WTC11 (cell line): ENCODE data around the gene BCAP29. TPM values are rescaled to one million over a fixed set of nuclear protein-coding genes. Genes with fewer than 3 reads are reported as not detected.

Experiments used
- ATAC-seq: fragments of 200-7000 bp; cut with Tn5 transposase; 2 replicates; pipeline ENCODE4 v1.10.0; 2021; ENCODE audit warnings: mild to moderate bottlenecking, moderate library complexity
- CTCF ChIA-PET: fragments of 300-600 bp; sonication (Branson Sonifier 250); formaldehyde crosslinking; loops from one replicate; lab custom pipeline; 2021; ENCODE audit warnings: antibody characterized with exemption; lab: Charles Lee
- POLR2A ChIA-PET: fragments of 350-600 bp; sonication (Branson Sonifier 250); formaldehyde crosslinking; loops from one replicate; lab custom pipeline; 2021; ENCODE audit warnings: antibody characterized with exemption; lab: Charles Lee
- DNase-seq: peaks from one replicate; pipeline ENCODE4 v3.0.0; 2021; ENCODE audit warnings: low spot score
- H3K27ac Mint-ChIP-seq: 2 replicates; pipeline ENCODE4 v1.8.0; 2021; ENCODE audit warnings: mixed read lengths
- H3K27me3 Mint-ChIP-seq: 2 replicates; pipeline ENCODE4 v1.8.0; 2021; ENCODE audit warnings: low read depth, mild to moderate bottlenecking, moderate library complexity, mixed read lengths
- H3K36me3 Mint-ChIP-seq: 2 replicates; pipeline ENCODE4 v1.8.0; 2021; ENCODE audit warnings: mixed read lengths
- H3K4me1 Mint-ChIP-seq: 2 replicates; pipeline ENCODE4 v1.8.0; 2022; ENCODE audit warnings: mixed read lengths
- H3K4me3 Mint-ChIP-seq: 2 replicates; pipeline ENCODE4 v1.8.0; 2021; ENCODE audit warnings: mild to moderate bottlenecking, moderate library complexity, mixed read lengths
- H3K9me3 Mint-ChIP-seq: 2 replicates; pipeline ENCODE4 v1.8.0; 2021; ENCODE audit warnings: mixed read lengths
- FOXK1 ChIP-seq: sonication (generic); formaldehyde crosslinking; IDR thresholded peaks from 2 replicates; pipeline ENCODE4 v1.8.0; 2022; ENCODE audit warnings: mild to moderate bottlenecking, moderate library complexity, missing genetic modification reagents
- JUN ChIP-seq: sonication (generic); formaldehyde crosslinking; IDR thresholded peaks from 2 replicates; pipeline ENCODE4 v1.8.0; 2023; ENCODE audit warnings: mild to moderate bottlenecking, missing genetic modification reagents
- KAT7 ChIP-seq: sonication (generic); formaldehyde crosslinking; IDR thresholded peaks from 2 replicates; pipeline ENCODE4 v1.8.1; 2023; ENCODE audit warnings: missing genetic modification reagents, mild to moderate bottlenecking, borderline replicate concordance
- MYBL2 ChIP-seq: sonication (generic); formaldehyde crosslinking; IDR thresholded peaks from 2 replicates; pipeline ENCODE4 v1.8.1; 2023; ENCODE audit warnings: mild to moderate bottlenecking, moderate library complexity, missing genetic modification reagents
- NR2C2 ChIP-seq: sonication (generic); formaldehyde crosslinking; IDR thresholded peaks from 2 replicates; pipeline ENCODE4 v1.8.0; 2022; ENCODE audit warnings: mild to moderate bottlenecking, missing genetic modification reagents
- PRRX2 ChIP-seq: fragments of 250-450 bp; sonication (Bioruptor Pico); IDR thresholded peaks from 2 replicates; pipeline ENCODE4 v1.8.0; 2021; ENCODE audit warnings: mild to moderate bottlenecking
- RORB ChIP-seq: fragments of 250-450 bp; sonication (Bioruptor Pico); IDR thresholded peaks from 2 replicates; pipeline ENCODE4 v1.9.0; 2021; ENCODE audit warnings: mild to moderate bottlenecking
- SMAD4 ChIP-seq: sonication (generic); formaldehyde crosslinking; IDR thresholded peaks from 2 replicates; pipeline ENCODE4 v1.8.0; 2022; ENCODE audit warnings: mild to moderate bottlenecking, missing genetic modification reagents
- SOX15 ChIP-seq: fragments of 250-450 bp; sonication (Bioruptor Pico); IDR thresholded peaks from 2 replicates; pipeline ENCODE4 v1.9.0; 2021; ENCODE audit warnings: mild to moderate bottlenecking
- TEAD1 ChIP-seq: sonication (generic); formaldehyde crosslinking; IDR thresholded peaks from 2 replicates; pipeline ENCODE4 v1.8.0; 2022; ENCODE audit warnings: mild to moderate bottlenecking, missing genetic modification reagents
- ZNF138 ChIP-seq: sonication (generic); formaldehyde crosslinking; conservative IDR thresholded peaks from 2 replicates; pipeline ENCODE4 v1.8.1; 2022; ENCODE audit warnings: mild to moderate bottlenecking, moderate library complexity, missing genetic modification reagents
- ZNF423 ChIP-seq: fragments of 250-450 bp; sonication (Bioruptor Pico); IDR thresholded peaks from 2 replicates; pipeline ENCODE4 v2.1.2; 2022; ENCODE audit warnings: mild to moderate bottlenecking, moderate library complexity
- ZNF671 ChIP-seq: fragments of 250-450 bp; sonication (Bioruptor Pico); IDR thresholded peaks from 2 replicates; pipeline ENCODE4 v1.8.0; 2021; ENCODE audit warnings: mild to moderate bottlenecking
- total RNA-seq: library from RNA; stranded (reverse); gene quantifications from 3 replicates; pipeline ENCODE4 v1.2.3, GENCODE V29; 2021
- TF ChIP-seq, protein P1 (sequence below): sonication (generic); formaldehyde crosslinking; IDR thresholded peaks from 2 replicates; pipeline ENCODE4 v1.8.1; 2022; ENCODE audit warnings: low read depth, mild to moderate bottlenecking, moderate library complexity, missing genetic modification reagents, borderline replicate concordance
- TF ChIP-seq, protein P2 (sequence below): sonication (generic); formaldehyde crosslinking; IDR thresholded peaks from 2 replicates; pipeline ENCODE4 v1.8.0; 2023; ENCODE audit warnings: missing genetic modification reagents
- TF ChIP-seq, protein P3 (sequence below): sonication (generic); formaldehyde crosslinking; IDR thresholded peaks from 2 replicates; pipeline ENCODE4 v1.8.1; 2023; ENCODE audit warnings: mild to moderate bottlenecking, missing genetic modification reagents
- TF ChIP-seq, protein P4 (sequence below): sonication (generic); formaldehyde crosslinking; IDR thresholded peaks from 2 replicates; pipeline ENCODE4 v1.8.0; 2022; ENCODE audit warnings: mild to moderate bottlenecking, missing genetic modification reagents
- TF ChIP-seq, protein P5 (sequence below): fragments of 250-450 bp; sonication (Bioruptor Pico); conservative IDR thresholded peaks from 2 replicates; pipeline ENCODE4 v1.9.0; 2021; ENCODE audit warnings: mild to moderate bottlenecking
- TF ChIP-seq, protein P6 (sequence below): sonication (generic); formaldehyde crosslinking; IDR thresholded peaks from 2 replicates; pipeline ENCODE4 v1.8.1; 2023; ENCODE audit warnings: mild to moderate bottlenecking, missing genetic modification reagents, borderline replicate concordance
- TF ChIP-seq, protein P7 (sequence below): fragments of 250-450 bp; sonication (Bioruptor Pico); IDR thresholded peaks from 2 replicates; pipeline ENCODE4 v1.8.0; 2021; ENCODE audit warnings: mild to moderate bottlenecking
- TF ChIP-seq, protein P8 (sequence below): sonication (generic); formaldehyde crosslinking; IDR thresholded peaks from 2 replicates; pipeline ENCODE4 v1.8.1; 2023; ENCODE audit warnings: mild to moderate bottlenecking, missing genetic modification reagents, moderate library complexity
- TF ChIP-seq, protein P9 (sequence below): sonication (generic); formaldehyde crosslinking; IDR thresholded peaks from 2 replicates; pipeline ENCODE4 v1.8.0; 2022; ENCODE audit warnings: mild to moderate bottlenecking, missing genetic modification reagents

Gene BCAP29
- total RNA-seq, 1 experiment from 2014 or later: 14.5 TPM

DNA sequence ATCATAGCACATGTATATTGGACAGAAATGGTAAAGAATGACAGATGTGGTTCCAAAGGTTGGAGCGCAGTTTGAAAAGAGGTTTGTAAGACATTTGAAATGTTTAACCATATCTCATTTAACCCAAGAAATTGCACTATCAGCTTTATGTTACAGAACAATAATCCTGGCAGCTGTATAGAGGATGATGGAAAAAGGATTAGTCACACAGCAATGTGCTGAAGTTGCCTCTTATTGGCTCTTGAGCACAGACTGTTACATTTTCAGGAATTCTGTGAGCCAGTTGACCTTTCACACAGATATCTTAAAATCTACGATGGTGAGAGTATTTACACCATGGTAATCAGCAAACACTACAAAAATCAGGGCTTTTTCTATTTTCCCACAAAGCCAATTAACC lies 20.2 kb upstream of the BCAP29 start (continued):
- TF ChIP-seq, protein P1, sequence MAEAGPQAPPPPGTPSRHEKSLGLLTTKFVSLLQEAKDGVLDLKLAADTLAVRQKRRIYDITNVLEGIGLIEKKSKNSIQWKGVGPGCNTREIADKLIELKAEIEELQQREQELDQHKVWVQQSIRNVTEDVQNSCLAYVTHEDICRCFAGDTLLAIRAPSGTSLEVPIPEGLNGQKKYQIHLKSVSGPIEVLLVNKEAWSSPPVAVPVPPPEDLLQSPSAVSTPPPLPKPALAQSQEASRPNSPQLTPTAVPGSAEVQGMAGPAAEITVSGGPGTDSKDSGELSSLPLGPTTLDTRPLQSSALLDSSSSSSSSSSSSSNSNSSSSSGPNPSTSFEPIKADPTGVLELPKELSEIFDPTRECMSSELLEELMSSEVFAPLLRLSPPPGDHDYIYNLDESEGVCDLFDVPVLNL (CRISPR knock-in tag): no peak
- TF ChIP-seq, protein P2, sequence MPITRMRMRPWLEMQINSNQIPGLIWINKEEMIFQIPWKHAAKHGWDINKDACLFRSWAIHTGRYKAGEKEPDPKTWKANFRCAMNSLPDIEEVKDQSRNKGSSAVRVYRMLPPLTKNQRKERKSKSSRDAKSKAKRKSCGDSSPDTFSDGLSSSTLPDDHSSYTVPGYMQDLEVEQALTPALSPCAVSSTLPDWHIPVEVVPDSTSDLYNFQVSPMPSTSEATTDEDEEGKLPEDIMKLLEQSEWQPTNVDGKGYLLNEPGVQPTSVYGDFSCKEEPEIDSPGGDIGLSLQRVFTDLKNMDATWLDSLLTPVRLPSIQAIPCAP (CRISPR knock-in tag): no peak
- TF ChIP-seq NR2C2 (CRISPR knock-in tag): no peak
- no peak for TF ChIP-seq RORB (CRISPR knock-in tag)
- TF ChIP-seq, protein P3, sequence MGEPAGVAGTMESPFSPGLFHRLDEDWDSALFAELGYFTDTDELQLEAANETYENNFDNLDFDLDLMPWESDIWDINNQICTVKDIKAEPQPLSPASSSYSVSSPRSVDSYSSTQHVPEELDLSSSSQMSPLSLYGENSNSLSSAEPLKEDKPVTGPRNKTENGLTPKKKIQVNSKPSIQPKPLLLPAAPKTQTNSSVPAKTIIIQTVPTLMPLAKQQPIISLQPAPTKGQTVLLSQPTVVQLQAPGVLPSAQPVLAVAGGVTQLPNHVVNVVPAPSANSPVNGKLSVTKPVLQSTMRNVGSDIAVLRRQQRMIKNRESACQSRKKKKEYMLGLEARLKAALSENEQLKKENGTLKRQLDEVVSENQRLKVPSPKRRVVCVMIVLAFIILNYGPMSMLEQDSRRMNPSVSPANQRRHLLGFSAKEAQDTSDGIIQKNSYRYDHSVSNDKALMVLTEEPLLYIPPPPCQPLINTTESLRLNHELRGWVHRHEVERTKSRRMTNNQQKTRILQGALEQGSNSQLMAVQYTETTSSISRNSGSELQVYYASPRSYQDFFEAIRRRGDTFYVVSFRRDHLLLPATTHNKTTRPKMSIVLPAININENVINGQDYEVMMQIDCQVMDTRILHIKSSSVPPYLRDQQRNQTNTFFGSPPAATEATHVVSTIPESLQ (CRISPR knock-in tag): no peak
- no peak for TF ChIP-seq PRRX2

DNA sequence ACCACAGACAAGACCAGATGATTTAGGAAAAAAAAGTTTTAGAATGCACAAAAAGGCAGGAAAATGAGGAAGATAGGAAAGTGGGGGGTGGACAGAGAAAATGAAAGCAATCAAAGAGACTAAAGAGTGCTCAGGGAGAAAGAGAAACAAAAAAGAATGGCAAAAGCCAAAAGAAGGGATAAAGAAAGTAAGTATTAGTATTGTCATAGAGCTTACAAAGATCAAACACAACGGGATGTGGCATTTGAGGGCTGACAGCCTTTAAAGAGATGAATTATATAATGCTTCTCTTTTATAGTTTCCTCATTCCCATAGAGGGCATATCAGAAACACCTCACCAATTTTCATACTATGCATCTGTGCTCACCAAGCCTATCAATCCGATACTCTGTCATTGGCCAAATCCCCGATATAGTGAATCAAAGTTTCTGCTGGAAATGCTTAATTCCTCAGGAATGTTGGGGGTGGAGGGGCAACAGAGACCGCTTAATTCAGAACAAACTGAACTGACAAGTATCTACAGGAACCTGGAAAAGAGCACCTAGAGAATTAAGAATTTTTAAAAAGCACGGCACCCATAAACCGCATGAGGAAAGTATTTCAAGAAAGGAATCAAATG lies 19.0 kb upstream of the BCAP29 start:
- POLR2A ChIA-PET: no interaction called here
- peak overlapping the region; percentile 34; the same call in 1 of the 2 replicates for H3K4me3 Mint-ChIP-seq
- ATAC-seq (no peak), DNase-seq (no peak)
- H3K9me3 Mint-ChIP-seq: no peaks in the 10 kb centered on the region
- peaks cover 6% of the 10 kb centered on the region for H3K36me3 Mint-ChIP-seq
- peaks cover 22% of the 10 kb centered on the region for H3K4me1 Mint-ChIP-seq
- H3K27ac Mint-ChIP-seq: no peak overlapping the region
- no peaks in the 10 kb centered on the region for H3K27me3 Mint-ChIP-seq
- CTCF ChIA-PET: no interaction called here
- TF ChIP-seq, protein P4, sequence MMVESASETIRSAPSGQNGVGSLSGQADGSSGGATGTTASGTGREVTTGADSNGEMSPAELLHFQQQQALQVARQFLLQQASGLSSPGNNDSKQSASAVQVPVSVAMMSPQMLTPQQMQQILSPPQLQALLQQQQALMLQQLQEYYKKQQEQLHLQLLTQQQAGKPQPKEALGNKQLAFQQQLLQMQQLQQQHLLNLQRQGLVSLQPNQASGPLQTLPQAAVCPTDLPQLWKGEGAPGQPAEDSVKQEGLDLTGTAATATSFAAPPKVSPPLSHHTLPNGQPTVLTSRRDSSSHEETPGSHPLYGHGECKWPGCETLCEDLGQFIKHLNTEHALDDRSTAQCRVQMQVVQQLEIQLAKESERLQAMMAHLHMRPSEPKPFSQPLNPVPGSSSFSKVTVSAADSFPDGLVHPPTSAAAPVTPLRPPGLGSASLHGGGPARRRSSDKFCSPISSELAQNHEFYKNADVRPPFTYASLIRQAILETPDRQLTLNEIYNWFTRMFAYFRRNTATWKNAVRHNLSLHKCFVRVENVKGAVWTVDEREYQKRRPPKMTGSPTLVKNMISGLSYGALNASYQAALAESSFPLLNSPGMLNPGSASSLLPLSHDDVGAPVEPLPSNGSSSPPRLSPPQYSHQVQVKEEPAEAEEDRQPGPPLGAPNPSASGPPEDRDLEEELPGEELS: no peak
- TF ChIP-seq, protein P5, sequence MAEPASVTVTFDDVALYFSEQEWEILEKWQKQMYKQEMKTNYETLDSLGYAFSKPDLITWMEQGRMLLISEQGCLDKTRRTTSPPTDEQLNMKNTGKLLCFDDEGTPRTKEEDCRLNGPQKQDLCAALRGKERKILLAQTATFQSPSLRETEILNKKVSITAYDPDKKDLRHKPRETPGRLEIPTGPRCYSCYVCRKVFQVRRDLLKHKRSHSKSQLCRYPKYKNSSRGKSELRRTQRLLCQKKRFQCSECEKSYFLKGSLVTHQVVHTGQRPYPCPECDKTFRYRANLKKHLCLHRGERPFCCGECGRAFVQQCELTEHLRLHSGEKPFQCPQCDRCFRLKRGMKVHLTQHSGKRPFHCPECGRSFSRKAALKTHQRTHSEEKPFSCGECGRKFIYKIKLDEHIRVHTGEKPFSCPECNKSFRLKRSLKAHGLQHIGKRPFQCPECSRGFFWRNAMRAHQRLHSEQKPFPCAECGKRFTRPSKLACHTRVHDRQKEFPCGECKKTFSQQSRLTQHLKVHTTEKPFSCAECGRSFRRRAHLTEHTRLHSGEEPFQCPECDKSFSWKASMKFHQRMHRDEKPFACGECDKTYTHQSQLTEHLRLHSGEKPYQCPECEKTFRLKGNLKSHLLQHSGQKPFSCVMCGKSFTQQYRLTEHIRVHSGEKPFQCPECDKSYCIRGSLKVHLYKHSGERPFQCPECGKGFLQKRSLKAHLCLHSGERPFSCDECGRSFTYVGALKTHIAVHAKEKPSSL: no peak
- TF ChIP-seq ZNF138 (CRISPR knock-in tag) (no peak), MYBL2 (CRISPR knock-in tag) (no peak), SOX15 (CRISPR knock-in tag) (no peak), SMAD4 (CRISPR knock-in tag) (no peak), TEAD1 (no peak), ZNF671 (no peak), ZNF423 (CRISPR knock-in tag) (no peak), KAT7 (CRISPR knock-in tag) (no peak), JUN (CRISPR knock-in tag) (no peak), FOXK1 (CRISPR knock-in tag) (no peak)
- TF ChIP-seq, protein P6, sequence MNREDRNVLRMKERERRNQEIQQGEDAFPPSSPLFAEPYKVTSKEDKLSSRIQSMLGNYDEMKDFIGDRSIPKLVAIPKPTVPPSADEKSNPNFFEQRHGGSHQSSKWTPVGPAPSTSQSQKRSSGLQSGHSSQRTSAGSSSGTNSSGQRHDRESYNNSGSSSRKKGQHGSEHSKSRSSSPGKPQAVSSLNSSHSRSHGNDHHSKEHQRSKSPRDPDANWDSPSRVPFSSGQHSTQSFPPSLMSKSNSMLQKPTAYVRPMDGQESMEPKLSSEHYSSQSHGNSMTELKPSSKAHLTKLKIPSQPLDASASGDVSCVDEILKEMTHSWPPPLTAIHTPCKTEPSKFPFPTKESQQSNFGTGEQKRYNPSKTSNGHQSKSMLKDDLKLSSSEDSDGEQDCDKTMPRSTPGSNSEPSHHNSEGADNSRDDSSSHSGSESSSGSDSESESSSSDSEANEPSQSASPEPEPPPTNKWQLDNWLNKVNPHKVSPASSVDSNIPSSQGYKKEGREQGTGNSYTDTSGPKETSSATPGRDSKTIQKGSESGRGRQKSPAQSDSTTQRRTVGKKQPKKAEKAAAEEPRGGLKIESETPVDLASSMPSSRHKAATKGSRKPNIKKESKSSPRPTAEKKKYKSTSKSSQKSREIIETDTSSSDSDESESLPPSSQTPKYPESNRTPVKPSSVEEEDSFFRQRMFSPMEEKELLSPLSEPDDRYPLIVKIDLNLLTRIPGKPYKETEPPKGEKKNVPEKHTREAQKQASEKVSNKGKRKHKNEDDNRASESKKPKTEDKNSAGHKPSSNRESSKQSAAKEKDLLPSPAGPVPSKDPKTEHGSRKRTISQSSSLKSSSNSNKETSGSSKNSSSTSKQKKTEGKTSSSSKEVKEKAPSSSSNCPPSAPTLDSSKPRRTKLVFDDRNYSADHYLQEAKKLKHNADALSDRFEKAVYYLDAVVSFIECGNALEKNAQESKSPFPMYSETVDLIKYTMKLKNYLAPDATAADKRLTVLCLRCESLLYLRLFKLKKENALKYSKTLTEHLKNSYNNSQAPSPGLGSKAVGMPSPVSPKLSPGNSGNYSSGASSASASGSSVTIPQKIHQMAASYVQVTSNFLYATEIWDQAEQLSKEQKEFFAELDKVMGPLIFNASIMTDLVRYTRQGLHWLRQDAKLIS (CRISPR knock-in tag): no peak
- TF ChIP-seq, protein P7, sequence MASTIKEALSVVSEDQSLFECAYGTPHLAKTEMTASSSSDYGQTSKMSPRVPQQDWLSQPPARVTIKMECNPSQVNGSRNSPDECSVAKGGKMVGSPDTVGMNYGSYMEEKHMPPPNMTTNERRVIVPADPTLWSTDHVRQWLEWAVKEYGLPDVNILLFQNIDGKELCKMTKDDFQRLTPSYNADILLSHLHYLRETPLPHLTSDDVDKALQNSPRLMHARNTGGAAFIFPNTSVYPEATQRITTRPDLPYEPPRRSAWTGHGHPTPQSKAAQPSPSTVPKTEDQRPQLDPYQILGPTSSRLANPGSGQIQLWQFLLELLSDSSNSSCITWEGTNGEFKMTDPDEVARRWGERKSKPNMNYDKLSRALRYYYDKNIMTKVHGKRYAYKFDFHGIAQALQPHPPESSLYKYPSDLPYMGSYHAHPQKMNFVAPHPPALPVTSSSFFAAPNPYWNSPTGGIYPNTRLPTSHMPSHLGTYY (CRISPR knock-in tag): no peak
- TF ChIP-seq, protein P8, sequence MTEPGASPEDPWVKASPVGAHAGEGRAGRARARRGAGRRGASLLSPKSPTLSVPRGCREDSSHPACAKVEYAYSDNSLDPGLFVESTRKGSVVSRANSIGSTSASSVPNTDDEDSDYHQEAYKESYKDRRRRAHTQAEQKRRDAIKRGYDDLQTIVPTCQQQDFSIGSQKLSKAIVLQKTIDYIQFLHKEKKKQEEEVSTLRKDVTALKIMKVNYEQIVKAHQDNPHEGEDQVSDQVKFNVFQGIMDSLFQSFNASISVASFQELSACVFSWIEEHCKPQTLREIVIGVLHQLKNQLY (CRISPR knock-in tag): no peak
- TF ChIP-seq, protein P9, sequence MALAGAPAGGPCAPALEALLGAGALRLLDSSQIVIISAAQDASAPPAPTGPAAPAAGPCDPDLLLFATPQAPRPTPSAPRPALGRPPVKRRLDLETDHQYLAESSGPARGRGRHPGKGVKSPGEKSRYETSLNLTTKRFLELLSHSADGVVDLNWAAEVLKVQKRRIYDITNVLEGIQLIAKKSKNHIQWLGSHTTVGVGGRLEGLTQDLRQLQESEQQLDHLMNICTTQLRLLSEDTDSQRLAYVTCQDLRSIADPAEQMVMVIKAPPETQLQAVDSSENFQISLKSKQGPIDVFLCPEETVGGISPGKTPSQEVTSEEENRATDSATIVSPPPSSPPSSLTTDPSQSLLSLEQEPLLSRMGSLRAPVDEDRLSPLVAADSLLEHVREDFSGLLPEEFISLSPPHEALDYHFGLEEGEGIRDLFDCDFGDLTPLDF (CRISPR knock-in tag): no peak
